GM19452 (cell line): ENCODE results near the gene FKBP8.

Source experiments
- ATAC-seq: cut with Tn5 transposase; IDR thresholded peaks from one replicate; pipeline ENCODE4 v1.9.1; 2021; ENCODE audit not compliant: unreplicated experiment

Gene FKBP8

GRCh38 chr19:18487576-18488402 is 55.6 kb downstream of the FKBP8 start:
- no peak for ATAC-seq

DNA sequence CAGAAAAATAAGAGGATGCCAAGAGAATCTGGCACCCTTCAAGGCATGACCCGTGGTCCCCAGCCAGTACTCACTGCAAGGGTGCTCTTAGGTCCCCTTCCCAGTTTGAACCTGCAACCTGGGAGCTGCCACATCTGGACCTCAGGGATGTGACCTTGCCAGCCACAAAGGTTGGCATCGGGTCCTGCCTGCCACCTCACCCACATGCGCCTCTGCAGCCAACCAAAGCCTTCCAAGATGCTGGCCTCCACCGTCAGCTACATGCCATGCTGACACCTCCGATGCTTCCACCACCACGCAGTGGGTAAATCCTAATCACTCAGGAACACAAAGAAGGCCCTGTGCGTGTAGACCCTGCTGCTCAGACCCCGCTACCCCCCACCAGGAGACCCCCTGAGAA is 56.6 kb downstream of the FKBP8 start:
- ATAC-seq: no peak

GRCh38 chr19:18484992-18485391 is 58.4 kb downstream of the FKBP8 start:
- no peak for ATAC-seq

GRCh38 chr19:18483119-18483890 is 60.1 kb downstream of the FKBP8 start:
- no peak for ATAC-seq
